Testis (tissue), 3 donors: ENCODE data around the gene PDZD4. TPM values are rescaled to one million over a fixed set of nuclear protein-coding genes. Genes with fewer than 3 reads are reported as not detected.

Experiments
- DNase-seq: peaks from one replicate; pipeline ENCODE4 v3.0.0-alpha.2; 2019
- H3K27ac ChIP-seq, 2 donors: fragments of 200-600 bp; sonication (generic); one replicate each; pipeline ENCODE4 v1.5.1; 2019
- H3K27me3 ChIP-seq: fragments of 200-600 bp; sonication (generic); one replicate; pipeline ENCODE4 v1.5.1; 2019
- H3K36me3 ChIP-seq: fragments of 200-600 bp; sonication (generic); one replicate; pipeline ENCODE4 v1.5.1; 2017; ENCODE audit warnings: low read depth; ENCODE audit errors: missing control alignments
- H3K4me1 ChIP-seq: fragments of 200-600 bp; sonication (generic); one replicate; pipeline ENCODE4 v1.5.1; 2019
- H3K4me3 ChIP-seq, 2 donors: fragments of 200-600 bp; sonication (generic); one replicate each; pipeline ENCODE4 v1.5.1; 2017 to 2019
- H3K9me3 ChIP-seq: fragments of 200-600 bp; sonication (generic); one replicate; pipeline ENCODE4 v1.5.1; 2017
- POLR2A ChIP-seq: fragments of 450-650 bp; IDR thresholded peaks from one replicate; pipeline ENCODE4 v1.6.1; 2017; ENCODE audit warnings: antibody characterized with exemption, mild to moderate bottlenecking, moderate library complexity
- WGBS, 2 donors: methylation state at CpG; one replicate each; pipeline ENCODE4 v1.1.5; 2018; 5-methylcytosine and 5-hydroxymethylcytosine counted together
- intact Hi-C: fragments of 100-400 bp; cut with DNase I; formaldehyde crosslinking; loops from one replicate; pipeline ENCODE4 v1.15.1; 2023; ENCODE audit warnings: low total_unique reads
- polyA plus RNA-seq: library from polyadenylated mRNA; stranded (reverse); fragments of 350-450 nt; fragmentation: Illumina TruSeq; extraction: RNeasy Lipid Tissue Mini Kit (QIAGEN cat#74804); gene quantifications from one replicate; pipeline ENCODE4 v1.2.3, GENCODE V29; 2014; ENCODE audit warnings: low read depth, low replicate concordance; ENCODE audit not compliant: insufficient read depth
- total RNA-seq, 2 donors: library from RNA; depleted of rRNA; stranded (reverse); fragments of >200 nt; gene quantifications; one replicate each; pipeline ENCODE4 v1.2.3, GENCODE V29; 2016
- TF ChIP-seq, protein P1 (sequence below), 3 experiments: fragments of 450-650 bp in 2 of 3; fragments of 200-600 bp in 1 of 3; sonication (generic) in 1 of 3; IDR thresholded peaks; one replicate each; pipeline ENCODE4 v1.5.1; 2016 to 2019; ENCODE audit warnings: antibody characterized with exemption in 3 of 3, mild to moderate bottlenecking in 2 of 3, moderate library complexity in 1 of 3

The PDZD4 gene
- total and polyA plus RNA-seq, 3 donors from 2014 or later: 11.2 to 17.2 (median 13.5) TPM

DNA sequence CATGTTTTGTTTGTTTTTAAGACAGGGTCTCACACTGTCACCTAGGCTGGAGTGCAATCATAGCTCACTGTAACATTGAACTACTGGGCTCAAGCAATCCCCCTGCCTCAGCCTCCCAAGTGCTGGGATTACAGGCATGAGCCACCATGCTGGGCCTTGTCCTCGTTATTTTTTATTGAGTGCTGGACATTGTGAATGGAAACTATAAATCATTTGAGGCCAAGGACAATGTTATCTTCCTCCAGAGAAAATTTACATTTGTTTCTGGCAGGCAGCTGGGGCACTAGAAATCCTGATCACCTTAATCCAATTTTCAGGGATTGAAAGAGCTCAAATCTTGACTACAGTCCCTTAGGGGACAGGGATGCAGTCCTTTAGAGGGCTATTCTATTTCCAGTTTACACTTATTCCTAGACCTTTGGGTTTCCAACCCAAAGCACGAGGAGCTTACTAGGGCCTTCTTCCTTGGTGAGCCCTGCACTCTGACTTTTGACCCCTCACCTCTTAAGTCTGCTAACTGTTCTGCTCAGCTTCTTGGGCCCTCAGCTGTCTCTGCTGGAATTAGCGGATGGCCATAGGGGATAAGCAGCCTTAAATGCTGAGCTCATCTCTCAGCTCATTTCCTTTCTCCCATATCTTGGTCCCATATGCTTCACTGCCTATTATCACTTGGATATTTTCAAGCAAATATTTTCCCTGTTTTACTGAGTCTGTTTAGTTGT lies 23.0 kb upstream of the PDZD4 start:
- no peak for DNase-seq
- Histone ChIP-seq H3K27ac (no peak overlapping the region), H3K9me3 (no peaks in the 10 kb centered on the region), H3K4me1 (no peaks in the 10 kb centered on the region), H3K27me3 (no peaks in the 10 kb centered on the region), H3K4me3 (no peak overlapping the region), H3K36me3 (no peaks in the 10 kb centered on the region)
- WGBS, 2 donors: 61 to 73% methylated on average over 3 of the region's 3 CpGs
- TF ChIP-seq POLR2A: no peak
- TF ChIP-seq, protein P1, sequence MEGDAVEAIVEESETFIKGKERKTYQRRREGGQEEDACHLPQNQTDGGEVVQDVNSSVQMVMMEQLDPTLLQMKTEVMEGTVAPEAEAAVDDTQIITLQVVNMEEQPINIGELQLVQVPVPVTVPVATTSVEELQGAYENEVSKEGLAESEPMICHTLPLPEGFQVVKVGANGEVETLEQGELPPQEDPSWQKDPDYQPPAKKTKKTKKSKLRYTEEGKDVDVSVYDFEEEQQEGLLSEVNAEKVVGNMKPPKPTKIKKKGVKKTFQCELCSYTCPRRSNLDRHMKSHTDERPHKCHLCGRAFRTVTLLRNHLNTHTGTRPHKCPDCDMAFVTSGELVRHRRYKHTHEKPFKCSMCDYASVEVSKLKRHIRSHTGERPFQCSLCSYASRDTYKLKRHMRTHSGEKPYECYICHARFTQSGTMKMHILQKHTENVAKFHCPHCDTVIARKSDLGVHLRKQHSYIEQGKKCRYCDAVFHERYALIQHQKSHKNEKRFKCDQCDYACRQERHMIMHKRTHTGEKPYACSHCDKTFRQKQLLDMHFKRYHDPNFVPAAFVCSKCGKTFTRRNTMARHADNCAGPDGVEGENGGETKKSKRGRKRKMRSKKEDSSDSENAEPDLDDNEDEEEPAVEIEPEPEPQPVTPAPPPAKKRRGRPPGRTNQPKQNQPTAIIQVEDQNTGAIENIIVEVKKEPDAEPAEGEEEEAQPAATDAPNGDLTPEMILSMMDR (IDR thresholded peaks at IDR 0.05): no peak
- intact Hi-C loops: no loop called here

DNA sequence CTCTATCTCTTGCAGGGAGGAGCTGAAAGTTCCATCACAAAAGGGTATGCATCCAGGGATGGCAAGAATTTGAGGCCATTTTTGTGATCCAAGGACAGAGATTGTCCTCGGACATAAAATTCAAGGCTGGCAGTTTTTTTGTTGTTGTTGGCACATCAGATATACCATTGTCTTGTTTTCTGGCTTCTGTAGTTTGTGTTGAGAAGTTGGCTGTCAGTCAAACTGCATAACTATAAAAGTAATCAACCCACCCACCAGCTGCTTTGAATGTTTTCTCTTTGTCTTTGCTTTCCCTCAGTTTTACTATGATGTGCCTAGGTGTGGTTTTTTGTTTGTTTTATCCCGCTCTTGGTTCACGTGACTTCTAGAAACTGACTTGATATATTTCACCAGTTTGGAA lies 21.6 kb upstream of the PDZD4 start:
- intact Hi-C loops: no loop called here

DNA sequence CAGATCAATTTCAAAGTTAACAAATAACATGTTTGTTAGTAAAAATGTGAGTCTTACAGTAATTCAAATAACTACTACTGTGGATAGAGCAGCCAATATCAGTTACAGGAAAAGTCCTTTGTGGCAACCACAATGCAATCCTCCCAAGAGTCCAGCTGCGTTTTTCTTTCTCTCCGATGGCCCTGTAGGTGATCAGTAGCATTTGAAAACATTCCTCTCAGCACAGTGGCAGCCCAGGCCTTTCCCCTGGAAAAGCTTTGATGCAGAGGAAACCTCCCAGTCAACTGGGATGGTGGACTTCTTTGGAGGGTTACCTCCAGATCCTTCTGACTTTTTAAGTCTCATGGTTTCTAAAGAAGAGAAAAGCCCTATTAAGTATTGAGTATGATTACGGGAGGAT lies 18.0 kb upstream of the PDZD4 start:
- Histone ChIP-seq H3K27me3 (no peaks in the 10 kb centered on the region), H3K27ac (no peak overlapping the region), H3K9me3 (no peaks in the 10 kb centered on the region), H3K36me3 (no peaks in the 10 kb centered on the region), H3K4me3 (no peak overlapping the region), H3K4me1 (no peaks in the 10 kb centered on the region)
- 75 to 83% methylated on average over 2 to 3 of the region's 3 CpGs for WGBS, 2 donors
- intact Hi-C loops: no loop called here
- DNase-seq: no peak
- TF ChIP-seq, protein P1 (IDR thresholded peaks at IDR 0.05): no peak
- no peak for TF ChIP-seq POLR2A

More for the DNA sequence above, 21.6 kb upstream of the PDZD4 start:
- Histone ChIP-seq H3K27ac (no peak overlapping the region), H3K27me3 (no peaks in the 10 kb centered on the region), H3K4me3 (no peak overlapping the region), H3K9me3 (no peaks in the 10 kb centered on the region), H3K36me3 (no peaks in the 10 kb centered on the region), H3K4me1 (no peaks in the 10 kb centered on the region)
- TF ChIP-seq, protein P1 (IDR thresholded peaks at IDR 0.05): no peak
- no peak for TF ChIP-seq POLR2A
- WGBS, 2 donors: 68 to 88% methylated on average over 3 of the region's 3 CpGs
- DNase-seq: no peak

DNA sequence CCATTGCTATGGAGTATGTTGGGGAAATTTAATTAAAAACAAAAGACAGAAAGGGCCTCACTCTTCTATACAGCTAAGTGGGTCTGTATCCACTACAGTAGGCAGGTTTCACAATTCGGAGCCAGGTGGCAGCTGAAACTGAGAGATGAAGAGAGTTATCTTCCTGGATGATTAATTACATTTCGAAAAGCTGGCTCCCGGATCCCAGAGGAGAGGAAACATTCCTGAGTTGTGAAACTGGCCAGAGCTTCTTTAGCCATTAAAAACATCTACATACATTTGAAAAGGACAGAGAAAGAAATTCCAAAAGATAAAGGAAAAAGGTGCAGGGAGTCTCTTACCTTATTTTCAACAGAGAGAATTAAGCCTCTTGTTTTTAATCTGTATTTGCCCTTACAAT lies 15.5 kb upstream of the PDZD4 start:
- H3K4me3 ChIP-seq: no peak overlapping the region
- intact Hi-C loops: no loop called here
- no peaks in the 10 kb centered on the region for H3K36me3 ChIP-seq
- no peaks in the 10 kb centered on the region for H3K4me1 ChIP-seq
- WGBS, 2 donors: 28 to 32% methylated on average over 3 of the region's 3 CpGs
- H3K27me3 ChIP-seq: no peaks in the 10 kb centered on the region
- TF ChIP-seq POLR2A: no peak
- TF ChIP-seq, protein P1 (IDR thresholded peaks at IDR 0.05): no peak
- H3K9me3 ChIP-seq: no peaks in the 10 kb centered on the region
- no peak for DNase-seq
- no peak overlapping the region for H3K27ac ChIP-seq

DNA sequence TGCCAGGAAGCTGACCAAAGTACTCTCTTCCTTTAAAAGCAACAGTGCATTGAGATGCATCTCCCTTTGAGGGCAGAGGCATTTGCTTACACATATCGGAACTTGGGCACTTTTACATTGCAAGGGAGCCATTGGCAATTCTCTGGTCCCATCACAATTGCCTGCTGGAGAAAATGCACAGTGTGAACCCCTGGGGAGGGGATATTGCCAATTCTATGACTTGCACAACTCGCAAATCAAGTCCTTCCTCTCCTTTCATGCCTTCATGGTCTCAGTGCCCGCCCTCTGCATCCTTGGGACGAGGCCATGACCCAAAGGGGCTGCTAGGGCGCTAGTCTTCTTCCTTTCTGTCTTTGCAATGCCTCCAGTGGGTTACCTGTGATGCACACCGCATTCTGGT lies 14.9 kb upstream of the PDZD4 start:
- TF ChIP-seq, protein P1 (IDR thresholded peaks at IDR 0.05): no peak
- no peak for TF ChIP-seq POLR2A
- Histone ChIP-seq H3K27ac (no peak overlapping the region), H3K36me3 (no peaks in the 10 kb centered on the region), H3K9me3 (no peaks in the 10 kb centered on the region), H3K4me3 (no peak overlapping the region), H3K27me3 (no peaks in the 10 kb centered on the region), H3K4me1 (no peaks in the 10 kb centered on the region)
- WGBS, 2 donors: 49 to 65% methylated on average over 5 to 6 of the region's 6 CpGs
- no peak for DNase-seq
- intact Hi-C loops: no loop called here
